SW480 (cell line): Measurements from ENCODE around the gene NOMO2.
"Not testable (repeated sequence)": the region's sequence is repeated elsewhere in the genome, so short reads cannot be mapped to it uniquely, and the experiment has no call there.

Source experiments
- DNase-seq: peaks from one replicate; pipeline ENCODE4 v3.0.0-alpha.2; 2016; ENCODE audit warnings: low spot score

NOMO2 gene, protein sequence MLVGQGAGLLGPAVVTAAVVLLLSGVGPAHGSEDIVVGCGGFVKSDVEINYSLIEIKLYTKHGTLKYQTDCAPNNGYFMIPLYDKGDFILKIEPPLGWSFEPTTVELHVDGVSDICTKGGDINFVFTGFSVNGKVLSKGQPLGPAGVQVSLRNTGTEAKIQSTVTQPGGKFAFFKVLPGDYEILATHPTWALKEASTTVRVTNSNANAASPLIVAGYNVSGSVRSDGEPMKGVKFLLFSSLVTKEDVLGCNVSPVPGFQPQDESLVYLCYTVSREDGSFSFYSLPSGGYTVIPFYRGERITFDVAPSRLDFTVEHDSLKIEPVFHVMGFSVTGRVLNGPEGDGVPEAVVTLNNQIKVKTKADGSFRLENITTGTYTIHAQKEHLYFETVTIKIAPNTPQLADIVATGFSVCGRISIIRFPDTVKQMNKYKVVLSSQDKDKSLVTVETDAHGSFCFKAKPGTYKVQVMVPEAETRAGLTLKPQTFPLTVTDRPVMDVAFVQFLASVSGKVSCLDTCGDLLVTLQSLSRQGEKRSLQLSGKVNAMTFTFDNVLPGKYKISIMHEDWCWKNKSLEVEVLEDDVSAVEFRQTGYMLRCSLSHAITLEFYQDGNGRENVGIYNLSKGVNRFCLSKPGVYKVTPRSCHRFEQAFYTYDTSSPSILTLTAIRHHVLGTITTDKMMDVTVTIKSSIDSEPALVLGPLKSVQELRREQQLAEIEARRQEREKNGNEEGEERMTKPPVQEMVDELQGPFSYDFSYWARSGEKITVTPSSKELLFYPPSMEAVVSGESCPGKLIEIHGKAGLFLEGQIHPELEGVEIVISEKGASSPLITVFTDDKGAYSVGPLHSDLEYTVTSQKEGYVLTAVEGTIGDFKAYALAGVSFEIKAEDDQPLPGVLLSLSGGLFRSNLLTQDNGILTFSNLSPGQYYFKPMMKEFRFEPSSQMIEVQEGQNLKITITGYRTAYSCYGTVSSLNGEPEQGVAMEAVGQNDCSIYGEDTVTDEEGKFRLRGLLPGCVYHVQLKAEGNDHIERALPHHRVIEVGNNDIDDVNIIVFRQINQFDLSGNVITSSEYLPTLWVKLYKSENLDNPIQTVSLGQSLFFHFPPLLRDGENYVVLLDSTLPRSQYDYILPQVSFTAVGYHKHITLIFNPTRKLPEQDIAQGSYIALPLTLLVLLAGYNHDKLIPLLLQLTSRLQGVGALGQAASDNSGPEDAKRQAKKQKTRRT

DNA sequence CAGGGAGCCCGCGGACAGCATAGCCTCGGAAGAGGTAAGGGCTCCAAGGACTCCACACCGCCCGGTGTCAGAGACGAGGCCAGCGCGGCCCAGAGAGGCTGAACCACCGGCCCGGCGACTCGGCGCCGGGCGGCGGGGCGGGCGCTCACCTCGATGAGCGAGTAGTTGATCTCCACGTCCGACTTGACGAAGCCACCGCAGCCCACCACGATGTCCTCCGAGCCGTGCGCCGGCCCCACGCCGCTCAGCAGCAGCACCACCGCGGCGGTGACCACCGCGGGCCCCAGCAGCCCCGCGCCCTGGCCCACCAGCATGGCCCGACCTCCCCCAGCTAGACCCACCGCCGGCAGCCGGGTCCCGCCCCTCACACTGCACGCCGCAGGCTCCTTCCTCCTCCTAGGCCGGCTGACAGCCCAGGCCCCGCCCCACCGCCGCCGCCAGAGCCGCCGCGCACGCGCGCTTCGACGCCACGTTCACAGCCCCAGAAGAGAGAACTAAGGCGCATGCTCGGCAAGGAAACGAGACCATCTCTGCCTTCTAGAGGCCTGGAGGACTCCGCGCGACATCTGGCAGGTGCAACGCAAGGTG lies at the start of gene NOMO2:
Gene NOMO2, minus strand, starts transcription at position 371 of the 588 bp plus-strand sequence. Its CDS starts 57 bp downstream, at position 314.
- not testable (repeated sequence) for DNase-seq

DNA sequence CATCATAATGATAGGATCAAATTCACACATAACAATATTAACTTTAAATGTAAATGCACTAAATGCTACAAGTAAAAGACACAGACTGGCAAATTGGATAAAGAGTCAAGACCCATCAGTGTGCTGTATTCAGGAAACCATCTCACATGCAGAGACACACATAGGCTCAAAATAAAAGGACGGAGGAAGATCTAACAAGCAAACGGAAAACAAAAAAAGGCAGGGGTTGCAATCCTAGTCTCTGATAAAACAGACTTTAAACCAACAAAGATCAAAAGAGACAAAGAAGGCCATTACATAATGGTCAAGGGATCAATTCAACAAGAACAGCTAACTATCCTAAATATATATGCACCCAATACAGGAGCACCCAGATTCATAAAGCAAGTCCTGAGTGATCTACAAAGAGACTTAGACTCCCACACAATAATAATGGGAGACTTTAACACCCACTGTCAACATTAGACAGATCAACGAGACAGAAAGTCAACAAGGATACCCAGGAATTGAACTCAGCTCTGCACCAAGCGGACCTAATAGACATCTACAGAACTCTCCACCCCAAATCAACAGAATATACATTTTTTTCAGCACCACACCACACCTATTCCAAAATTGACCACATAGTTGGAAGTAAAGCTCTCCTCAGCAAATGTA lies 48.4 kb upstream of the NOMO2 start:
- not testable (repeated sequence) for DNase-seq

DNA sequence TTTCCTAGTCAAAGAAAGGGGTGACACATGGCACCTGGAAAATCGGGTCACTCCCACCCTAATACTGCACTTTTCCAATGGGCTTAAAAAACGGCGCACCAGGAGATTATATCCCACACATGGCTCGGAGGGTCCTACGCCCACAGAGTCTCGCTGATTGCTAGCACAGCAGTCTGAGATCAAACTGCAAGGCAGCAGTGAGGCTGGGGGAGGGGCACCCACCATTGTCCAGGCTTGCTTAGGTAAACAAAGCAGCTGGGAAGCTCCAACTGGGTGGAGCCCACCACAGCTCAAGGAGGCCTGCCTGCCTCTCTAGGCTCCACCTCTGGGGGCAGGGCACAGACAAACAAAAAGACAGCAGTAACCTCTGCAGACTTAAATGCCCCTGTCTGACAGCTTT lies 46.4 kb upstream of the NOMO2 start:
- not testable (repeated sequence) for DNase-seq

DNA sequence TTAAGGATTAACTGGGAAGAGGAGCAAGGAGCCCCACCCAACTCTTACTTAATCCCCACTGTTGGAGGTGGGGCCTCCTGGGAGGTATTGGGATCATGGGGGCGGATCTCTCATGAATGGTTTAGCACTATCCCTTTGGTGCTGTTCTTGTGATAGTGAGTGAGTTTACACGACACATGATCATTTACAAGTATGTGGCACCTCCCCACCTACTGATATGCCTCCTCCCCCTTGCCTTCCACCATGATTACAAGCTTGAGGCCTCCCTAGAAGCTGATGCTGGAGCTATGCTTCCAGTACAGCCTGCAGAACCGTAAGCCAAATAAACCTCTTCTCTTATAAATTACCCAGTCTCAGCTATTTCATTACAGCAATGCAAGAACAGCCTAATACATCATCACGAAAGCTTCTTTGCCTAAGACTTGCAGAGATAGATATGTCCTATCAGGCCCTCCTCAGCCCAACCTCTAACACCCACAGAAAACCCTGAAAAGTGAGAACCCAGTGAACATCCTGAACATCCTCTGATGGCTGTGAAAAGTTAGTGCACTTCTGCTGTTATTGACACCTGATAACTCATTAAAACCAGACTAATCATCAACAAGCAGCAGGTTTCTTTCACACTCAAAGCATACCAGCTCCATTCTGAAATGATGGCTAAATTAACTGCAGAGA lies 41.8 kb upstream of the NOMO2 start:
- DNase-seq: not testable (repeated sequence)

DNA sequence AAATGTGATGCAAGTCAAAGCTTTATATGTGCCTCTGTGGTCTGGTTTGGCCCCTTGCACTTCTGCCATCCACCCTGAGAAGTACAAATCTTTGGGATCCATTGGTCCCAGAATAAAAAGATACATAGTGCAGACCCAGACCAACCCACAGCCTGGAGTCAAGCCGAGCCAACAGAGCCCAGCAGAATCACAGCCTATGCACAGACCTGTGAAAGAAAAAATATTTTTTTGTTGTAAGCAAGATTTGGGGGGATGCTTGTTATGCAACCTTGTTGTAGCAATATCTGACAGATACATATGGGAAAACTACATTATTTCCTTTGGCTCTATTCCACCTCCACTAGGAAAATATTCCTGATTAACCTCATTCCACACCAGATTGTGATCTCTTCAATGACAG lies 36.7 kb upstream of the NOMO2 start:
- DNase-seq: not testable (repeated sequence)

DNA sequence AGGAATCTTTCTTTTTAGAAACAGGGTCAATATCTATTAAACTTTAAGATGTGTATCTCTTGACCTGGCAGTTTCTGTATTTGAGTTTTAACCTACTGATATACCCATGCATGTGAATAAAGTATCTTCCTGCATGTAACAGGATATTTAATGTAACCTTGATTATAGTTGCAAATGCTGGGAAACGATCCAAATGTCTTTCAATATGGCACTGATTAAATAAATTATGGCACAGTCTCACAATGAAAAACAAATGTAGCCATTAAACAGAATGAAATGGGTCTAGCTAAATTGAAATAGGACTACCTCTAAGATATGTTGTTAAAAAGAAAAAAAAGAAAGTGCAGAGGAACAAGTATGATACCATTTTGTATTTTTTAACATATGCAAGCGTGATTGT lies 35.8 kb upstream of the NOMO2 start:
- DNase-seq: not testable (repeated sequence)

DNA sequence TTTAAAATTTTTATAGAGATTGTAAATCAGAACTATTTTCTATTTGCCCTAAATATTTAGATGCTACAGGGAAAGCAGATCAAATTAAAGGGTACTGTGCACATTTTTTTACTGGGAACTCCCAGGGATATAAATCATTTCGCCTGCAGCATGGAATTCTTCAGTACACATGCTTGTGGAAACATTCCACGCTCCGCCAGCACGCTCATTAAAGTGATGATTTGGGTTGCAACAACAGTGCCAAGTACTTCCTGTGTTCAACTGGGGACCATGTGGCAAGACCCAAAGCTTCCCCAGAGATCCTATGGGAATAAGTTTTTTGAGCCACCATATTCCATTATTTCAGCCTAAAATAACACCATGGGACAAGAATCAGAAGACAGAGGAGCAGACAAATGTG lies 35.4 kb upstream of the NOMO2 start:
- not testable (repeated sequence) for DNase-seq

DNA sequence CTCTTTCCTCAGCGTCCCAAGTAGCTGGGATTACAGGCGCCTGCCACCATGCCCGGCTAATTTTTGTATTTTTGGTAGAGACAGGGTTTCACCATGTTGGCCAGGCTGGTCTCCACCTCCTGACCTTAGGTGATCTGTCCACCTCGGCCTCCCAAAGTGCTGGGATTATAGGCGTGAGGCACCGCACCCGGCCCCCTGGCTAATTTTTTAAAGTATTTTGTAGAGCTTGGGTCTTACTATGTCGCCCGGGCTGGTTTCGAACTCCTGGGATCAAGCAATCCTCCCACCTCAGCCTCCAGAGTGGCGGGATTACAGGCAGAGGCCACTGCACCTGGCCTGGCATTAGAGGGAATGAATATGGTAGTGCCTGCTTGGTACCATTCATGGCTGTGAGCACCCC lies 33.9 kb upstream of the NOMO2 start:
- not testable (repeated sequence) for DNase-seq

DNA sequence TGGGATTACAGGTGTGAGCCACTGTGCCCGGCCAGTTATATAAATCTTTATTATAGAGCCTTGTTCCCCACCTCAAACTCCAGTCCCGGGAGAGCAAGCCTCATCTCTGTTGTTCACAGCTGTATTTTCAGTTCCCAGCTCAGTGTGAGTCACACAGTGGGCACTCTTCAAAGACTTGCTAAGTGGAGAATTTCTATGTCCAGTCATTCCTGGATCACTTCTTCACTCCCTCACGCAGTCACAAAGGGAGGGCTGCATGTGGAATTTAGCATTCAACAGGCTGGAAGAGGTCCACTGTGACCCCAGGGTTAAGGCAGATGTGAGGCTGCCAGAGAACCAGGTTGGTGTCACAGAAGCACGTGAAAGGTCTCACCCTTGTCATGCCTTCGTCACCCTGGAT lies 33.0 kb upstream of the NOMO2 start:
- DNase-seq: peak; percentile 23

DNA sequence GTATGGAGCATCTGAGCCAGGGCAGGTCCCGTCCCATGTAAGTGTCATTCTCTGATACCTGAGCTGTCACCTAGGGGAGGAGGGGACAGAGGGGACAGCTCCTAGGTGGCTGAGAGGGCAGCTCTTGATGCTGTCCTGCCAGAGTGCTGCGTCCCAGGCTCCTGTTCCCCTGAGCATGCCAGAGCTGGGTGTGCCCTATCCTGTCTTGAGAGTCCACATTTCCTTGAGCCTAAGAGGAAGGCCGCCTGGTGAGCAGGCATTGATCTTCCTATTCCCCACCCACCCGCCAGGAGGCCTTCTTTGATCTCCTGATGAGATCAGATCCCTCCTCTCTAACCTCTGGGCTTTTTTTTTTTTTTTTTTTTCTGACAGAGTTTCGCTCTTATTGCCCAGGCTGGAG lies 32.0 kb upstream of the NOMO2 start:
- peak; percentile 51 for DNase-seq

DNA sequence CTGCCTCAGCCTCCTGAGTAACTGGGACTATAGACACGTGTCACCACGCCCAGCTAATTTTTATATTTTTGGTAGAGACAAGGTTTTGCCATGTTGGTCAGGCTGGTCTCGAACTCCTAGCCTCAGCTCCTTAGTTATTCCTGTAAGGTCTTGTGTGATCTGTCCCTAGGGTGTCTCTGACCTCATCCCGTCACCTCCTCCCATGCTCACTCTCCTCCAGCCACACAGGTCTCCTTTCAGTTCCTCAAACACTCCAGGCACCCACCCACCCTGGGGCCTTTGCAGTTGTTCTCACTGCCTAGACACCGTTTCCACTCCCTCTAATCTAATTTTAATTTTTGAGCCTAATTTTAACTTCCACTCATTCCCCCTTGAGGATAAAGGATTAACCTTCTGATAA lies 31.1 kb upstream of the NOMO2 start:
- not testable (repeated sequence) for DNase-seq

DNA sequence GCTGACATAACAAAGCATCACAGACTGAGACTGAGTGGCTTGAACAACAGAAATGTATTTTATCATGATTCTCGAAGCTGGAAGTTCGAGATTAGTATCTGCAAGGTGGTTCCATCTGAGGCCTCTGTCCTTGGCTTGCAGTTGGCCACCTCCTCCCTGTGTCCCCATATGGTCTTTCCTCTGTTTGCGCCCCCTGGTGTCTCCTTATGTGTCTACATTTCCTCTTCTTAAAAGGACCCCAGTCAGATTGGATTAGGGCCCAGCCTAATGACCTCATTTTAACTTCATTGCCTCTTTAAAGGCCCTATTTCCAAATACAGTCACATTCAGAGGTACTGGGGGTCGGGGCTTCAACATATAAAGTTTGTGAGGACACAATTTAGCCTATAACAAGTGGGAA lies 30.0 kb upstream of the NOMO2 start:
- peak; percentile 23 for DNase-seq

DNA sequence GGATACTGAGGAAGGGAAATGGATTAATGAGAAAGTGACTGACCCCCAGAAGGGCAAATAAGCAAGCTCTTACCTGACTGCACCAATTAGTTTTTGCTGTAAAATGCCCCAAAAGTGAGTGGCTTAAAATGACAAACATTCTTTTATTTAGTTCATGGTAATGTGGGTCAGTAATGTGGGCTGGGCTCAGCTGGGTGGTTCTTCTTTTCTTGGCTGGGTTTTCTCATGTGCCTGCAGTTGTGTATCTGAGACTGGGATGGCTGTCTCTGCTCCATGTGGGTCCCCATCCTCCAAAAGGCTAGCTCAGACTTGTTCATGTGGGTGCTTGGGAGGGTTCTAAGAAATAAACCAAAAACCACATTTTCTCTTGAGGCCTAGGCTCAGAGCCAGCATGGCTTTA lies 29.5 kb upstream of the NOMO2 start:
- not testable (repeated sequence) for DNase-seq

DNA sequence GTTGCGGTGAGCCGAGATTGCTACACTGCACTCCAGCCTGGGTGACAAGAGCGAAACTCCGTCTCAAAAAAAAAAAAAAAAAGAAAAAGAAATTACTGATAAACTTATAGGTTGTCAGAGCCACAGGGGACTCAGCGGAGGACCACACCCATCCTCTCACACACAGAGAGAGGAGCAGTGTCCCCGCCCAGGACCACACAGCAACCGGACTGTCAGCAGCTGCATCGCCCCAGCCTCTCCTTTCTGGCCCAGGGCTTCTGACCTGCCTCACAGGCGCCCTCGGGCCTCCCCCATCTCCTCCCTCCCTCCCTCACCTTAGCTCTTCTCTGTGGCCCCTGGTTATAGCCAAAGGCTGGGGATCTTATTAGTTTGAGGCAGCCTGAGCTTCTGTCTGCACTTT lies 27.9 kb upstream of the NOMO2 start:
- not testable (repeated sequence) for DNase-seq

DNA sequence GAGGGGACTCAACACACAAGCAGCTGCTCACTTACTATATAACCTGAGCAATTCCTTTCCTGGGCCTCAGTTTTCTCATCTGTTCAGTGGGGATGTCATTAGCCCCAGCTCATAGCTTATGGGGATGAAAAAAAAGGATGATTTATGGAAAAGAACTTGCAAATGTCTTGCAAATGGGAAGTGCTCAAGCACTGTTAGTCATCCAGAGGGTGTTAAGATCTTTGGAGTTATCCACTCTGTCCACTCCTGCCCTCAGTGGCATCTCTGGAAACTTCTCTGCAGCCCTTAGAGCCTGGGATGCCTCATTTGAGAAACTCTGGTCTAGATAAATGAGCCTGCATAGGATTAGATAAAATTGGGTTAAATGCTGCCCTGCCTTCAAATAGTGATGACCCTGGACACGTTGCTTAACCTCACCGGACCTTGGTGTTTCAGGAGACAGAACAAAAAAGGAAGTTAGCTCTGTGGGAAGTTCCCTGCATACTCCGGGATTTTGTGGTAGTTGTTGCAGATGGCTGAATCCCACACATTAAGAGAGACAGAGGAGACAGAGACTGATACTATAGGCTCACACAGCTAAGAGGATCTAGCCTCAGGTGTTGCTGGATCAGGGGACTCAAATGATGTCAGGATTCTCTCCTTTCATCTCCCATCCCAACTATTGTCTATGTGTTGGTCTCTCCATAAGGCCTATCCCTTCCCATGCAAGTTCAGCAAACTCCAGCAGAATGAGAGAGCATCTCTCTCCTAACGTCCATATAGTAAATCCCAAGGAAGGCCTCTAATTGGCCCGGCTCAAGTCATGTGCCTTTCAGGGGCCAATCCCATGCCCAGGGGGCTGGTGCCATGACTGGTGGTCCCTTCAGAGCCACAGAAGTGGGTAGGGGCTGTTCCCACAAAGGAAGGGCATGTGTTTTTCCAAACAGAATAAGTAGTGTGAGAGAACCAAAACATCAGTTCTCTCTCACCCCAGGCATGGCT lies 25.0 kb upstream of the NOMO2 start:
- DNase-seq: not testable (repeated sequence)

DNA sequence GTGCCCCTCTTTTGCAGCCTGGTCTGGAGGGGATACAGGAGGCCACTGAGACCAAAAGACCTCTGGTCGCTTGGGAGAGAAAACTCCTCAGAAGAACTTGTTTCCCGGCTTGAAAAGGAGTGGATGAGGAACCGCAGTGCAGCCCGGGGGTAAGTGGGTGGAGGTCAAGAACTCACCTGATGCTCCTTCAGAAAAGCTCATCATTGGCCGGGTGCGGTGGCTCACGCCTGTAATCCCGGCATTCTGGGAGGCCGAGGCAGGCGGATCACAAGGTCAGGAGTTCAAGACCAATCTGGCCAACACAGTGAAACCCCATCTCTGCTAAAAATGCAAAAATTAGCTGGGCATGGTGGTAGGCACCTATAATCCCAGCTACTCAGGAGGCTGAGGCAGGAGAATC lies 23.9 kb upstream of the NOMO2 start:
- DNase-seq: not testable (repeated sequence)

DNA sequence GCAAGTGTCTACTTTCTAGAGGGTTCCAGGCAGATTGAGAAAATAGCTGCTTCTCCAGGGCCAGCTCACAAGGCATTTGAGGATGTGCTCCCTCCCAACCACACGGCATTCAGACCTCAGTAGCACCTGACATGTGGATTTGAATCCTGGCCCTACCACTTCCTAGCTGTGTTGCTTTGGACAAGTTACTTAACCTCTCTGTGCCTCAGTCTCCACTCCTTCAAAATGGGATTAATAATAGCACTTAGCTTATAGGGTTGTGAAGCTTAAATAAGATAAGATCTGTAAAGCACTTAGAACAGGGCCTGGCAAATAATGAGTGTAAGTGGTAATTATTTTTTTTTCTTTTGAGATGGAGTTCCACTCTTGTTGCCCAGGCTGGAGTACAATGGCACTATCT lies 21.0 kb upstream of the NOMO2 start:
- DNase-seq: no peak

DNA sequence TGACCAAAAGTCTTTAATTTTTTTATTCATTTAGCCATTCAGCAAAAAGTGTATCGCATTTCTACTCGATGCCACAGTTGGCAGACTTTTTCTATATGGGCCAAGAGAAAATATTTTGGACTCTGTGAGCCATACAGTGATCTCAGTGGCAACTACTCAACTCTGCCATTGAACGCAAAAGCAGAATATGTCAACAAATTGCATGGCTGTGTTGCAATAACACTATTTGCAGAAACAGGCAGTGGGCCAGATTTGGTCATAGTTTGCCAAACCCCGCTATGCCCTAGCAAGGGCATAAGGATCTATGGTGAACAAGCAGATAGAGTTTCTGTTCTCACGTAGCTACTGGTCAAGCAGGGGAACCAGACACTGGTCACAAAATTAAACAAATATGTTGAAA lies 18.5 kb upstream of the NOMO2 start:
- not testable (repeated sequence) for DNase-seq

DNA sequence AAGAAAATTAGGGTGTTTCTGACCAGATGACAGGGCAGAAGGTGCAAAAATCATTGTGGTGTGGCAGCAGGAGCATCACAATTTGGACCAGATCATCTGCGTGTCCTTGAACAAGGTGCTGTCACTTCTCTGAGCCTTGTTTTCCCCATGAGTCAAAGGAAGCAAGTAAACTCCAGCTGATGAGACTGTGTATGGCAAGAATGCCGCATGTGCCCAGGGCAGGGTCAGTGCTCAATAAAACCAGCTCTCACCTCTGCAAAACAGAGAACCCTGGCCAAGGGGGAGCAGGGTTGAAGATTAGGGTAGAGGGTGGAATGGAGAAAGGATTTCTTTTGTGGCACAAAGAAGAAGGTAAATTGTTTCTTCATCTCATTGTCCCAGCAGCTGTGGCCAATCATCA lies 17.4 kb upstream of the NOMO2 start:
- DNase-seq: not testable (repeated sequence)
